Measurements from ENCODE around the gene PAPPA. TPM values are rescaled to one million over a fixed set of nuclear protein-coding genes. Genes with fewer than 3 reads are reported as not detected.

Gene PAPPA
- total and polyA plus RNA-seq, 11 donors, result 0.23 to 8.5 (median 2.1) TPM

DNA sequence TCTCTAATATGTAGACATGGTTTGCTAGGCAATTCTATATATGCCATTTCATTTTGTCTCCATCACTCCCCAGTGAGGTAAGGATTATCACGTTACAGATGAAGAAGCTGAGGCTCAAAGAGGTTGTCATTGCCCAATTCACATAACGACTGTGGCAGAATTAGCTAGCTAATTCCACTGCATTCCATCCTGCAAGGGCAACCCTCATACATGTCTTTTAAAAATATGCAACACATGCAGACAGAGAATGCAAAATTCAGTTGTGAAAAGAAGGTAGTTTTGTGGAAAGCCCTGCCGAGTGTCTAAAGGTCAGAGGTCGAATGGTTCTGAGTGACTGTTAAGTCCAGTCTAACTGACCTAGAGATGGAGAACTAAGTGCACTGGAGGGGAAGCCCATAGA, 219.2 kb downstream of the PAPPA start:
- 80 to 91% (median 83%) methylated on average over 4 of the region's 4 CpGs for WGBS, 4 donors
- intact Hi-C loops (cut with DNase I), result no loop called here
- Histone ChIP-seq H3K4me1 (peaks cover 0 to 5% (median 0%) of the 10 kb centered on the region in 12 donors), H3K36me3 (no peaks in the 10 kb centered on the region), H3K9me3 (no peaks in the 10 kb centered on the region), H3K27me3 (no peaks in the 10 kb centered on the region), H3K27ac (no peak overlapping the region), H3K4me3 (no peak overlapping the region)
- TF ChIP-seq CTCF (IDR thresholded peaks at IDR 0.05), result no peak
- no peak for TF ChIP-seq POLR2A (IDR thresholded peaks at IDR 0.05)
- DNase-seq, result no peak
- ATAC-seq, result no peak

DNA sequence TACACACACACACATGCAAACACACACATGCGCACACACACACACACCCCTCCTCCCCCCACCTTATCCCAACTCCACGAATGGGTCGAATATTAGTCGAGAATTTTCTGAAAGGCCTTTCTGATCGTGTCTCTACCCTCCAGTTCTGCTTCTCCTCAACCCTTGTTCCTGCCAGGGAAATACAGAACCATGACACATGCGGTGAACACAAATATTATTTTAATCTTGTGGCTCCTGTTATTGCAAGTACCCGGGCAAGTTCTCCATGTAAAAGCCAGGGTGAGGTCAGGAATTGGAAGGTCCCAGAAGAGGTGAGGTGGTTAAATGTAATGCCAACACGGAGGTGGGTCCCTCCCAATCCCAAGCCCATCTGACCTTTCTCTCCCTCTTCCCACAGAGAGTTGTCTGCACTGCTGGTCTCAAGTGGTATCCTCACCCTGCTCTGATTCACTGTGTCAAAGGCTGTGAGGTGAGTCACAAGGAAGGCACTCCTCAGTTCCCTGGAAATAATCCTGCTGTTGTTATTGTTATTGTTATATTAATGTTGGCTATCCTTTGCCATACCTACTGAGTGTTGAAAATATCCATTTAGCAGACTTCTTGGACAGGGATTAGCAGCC, 223.7 kb downstream of the PAPPA start:
- intact Hi-C loops (cut with DNase I), result no loop called here
- no peak overlapping the region for H3K4me3 ChIP-seq
- ATAC-seq (peak in 2 of 4 donors; percentile 67 to 86), DNase-seq (no peak)
- TF ChIP-seq CTCF (IDR thresholded peaks at IDR 0.05), result no peak
- TF ChIP-seq POLR2A (IDR thresholded peaks at IDR 0.05), result no peak
- H3K4me1 ChIP-seq, result peaks cover 0 to 5% (median 0%) of the 10 kb centered on the region in 12 donors
- no peaks in the 10 kb centered on the region for H3K27me3 ChIP-seq
- 70 to 89% (median 72%) methylated on average over 8 of the region's 8 CpGs for WGBS, 4 donors
- no peaks in the 10 kb centered on the region for H3K9me3 ChIP-seq
- no peaks in the 10 kb centered on the region for H3K36me3 ChIP-seq
- H3K27ac ChIP-seq, result no peak overlapping the region

DNA sequence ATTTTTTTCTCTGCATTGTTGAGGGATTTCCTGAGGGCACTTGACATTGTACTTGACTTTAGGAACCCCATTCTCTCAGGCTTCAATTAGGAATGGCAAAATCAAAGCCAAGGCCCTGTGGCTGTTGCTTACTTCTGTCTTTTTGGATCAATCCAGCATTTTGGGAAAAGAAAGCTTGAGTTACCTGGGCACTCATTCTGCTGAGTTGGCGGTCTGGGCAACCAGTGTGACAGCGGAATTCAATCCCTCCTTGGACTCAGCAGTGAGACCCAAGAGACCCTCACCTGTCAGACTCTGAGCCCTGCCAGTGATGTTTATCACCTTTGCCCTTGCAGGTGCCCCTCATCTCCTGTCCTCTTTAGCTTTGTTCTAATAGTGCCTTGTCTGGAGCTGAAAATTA, 225.3 kb downstream of the PAPPA start:
- intact Hi-C loops (cut with DNase I), result no loop called here
- no peaks in the 10 kb centered on the region for H3K9me3 ChIP-seq
- H3K4me1 ChIP-seq, result no peaks in the 10 kb centered on the region
- ATAC-seq (no peak), DNase-seq (no peak)
- no peaks in the 10 kb centered on the region for H3K36me3 ChIP-seq
- no peaks in the 10 kb centered on the region for H3K27me3 ChIP-seq
- 94 to 100% (median 98%) methylated on average over 2 of the region's 2 CpGs for WGBS, 4 donors
- H3K4me3 ChIP-seq, result no peak overlapping the region
- TF ChIP-seq POLR2A (IDR thresholded peaks at IDR 0.05), result no peak
- TF ChIP-seq CTCF (IDR thresholded peaks at IDR 0.05), result no peak
- no peak overlapping the region for H3K27ac ChIP-seq

DNA sequence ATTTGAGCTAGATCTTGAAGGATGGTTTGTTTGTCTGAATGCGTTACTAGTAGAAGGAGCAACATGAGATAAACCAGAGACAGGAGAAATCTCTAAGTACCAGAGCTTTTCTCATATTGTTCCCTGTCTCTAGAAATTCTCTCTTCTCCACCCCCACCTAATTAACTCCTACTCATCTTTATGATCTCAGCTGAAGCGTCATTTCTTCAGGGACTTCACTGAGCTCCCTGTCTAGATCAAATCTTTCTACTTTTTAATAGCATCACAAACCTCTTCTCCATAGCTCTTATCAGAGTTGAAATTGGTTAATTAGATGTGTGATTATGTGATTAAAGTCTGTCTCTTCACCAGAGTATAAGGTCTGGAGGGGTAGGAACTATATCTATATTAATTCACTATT, 226.2 kb downstream of the PAPPA start:
- H3K27me3 ChIP-seq, result no peaks in the 10 kb centered on the region
- intact Hi-C loops (cut with DNase I), result no loop called here
- 76 to 96% (median 90%) methylated on average over 2 of the region's 2 CpGs for WGBS, 4 donors
- H3K4me1 ChIP-seq, result no peaks in the 10 kb centered on the region
- no peaks in the 10 kb centered on the region for H3K36me3 ChIP-seq
- no peak overlapping the region for H3K4me3 ChIP-seq
- TF ChIP-seq CTCF (IDR thresholded peaks at IDR 0.05), result no peak
- no peak for TF ChIP-seq POLR2A (IDR thresholded peaks at IDR 0.05)
- ATAC-seq (no peak), DNase-seq (no peak)
- H3K9me3 ChIP-seq, result no peaks in the 10 kb centered on the region
- no peak overlapping the region for H3K27ac ChIP-seq
